H9 (cell line): Measurements from ENCODE around the gene PHAF1. TPM values are rescaled to one million over a fixed set of nuclear protein-coding genes. Genes with fewer than 3 reads are reported as not detected.

Source experiments
- DNase-seq: peaks from one replicate; pipeline ENCODE4 v3.0.0-alpha.2; 2017
- H2AFZ ChIP-seq: one replicate; pipeline ENCODE4 v1.6.1; 2013; ENCODE audit warnings: mild to moderate bottlenecking, low read length, control low read depth, moderate library complexity
- H2AK5ac ChIP-seq: 2 replicates; pipeline ENCODE4 v1.6.1; 2013; ENCODE audit warnings: low read length, control low read depth, mixed read lengths; ENCODE audit not compliant: insufficient read length
- H2BK120ac ChIP-seq: one replicate; pipeline ENCODE4 v1.6.1; 2013; ENCODE audit warnings: low read depth, mild to moderate bottlenecking, low read length, control low read depth, inconsistent platforms; ENCODE audit not compliant: poor library complexity, severe bottlenecking
- H2BK12ac ChIP-seq: 2 replicates; pipeline ENCODE4 v1.6.1; 2013; ENCODE audit warnings: low read length, control low read depth, mixed read lengths, low read depth; ENCODE audit not compliant: insufficient read length
- H2BK15ac ChIP-seq: 2 replicates; pipeline ENCODE4 v1.6.1; 2013; ENCODE audit warnings: low read depth, low read length, control low read depth
- H2BK20ac ChIP-seq: one replicate; pipeline ENCODE4 v1.6.1; 2013; ENCODE audit warnings: low read depth, mild to moderate bottlenecking, low read length, control low read depth, inconsistent platforms; ENCODE audit not compliant: poor library complexity, severe bottlenecking
- H2BK5ac ChIP-seq: 2 replicates; pipeline ENCODE4 v1.6.1; 2013; ENCODE audit warnings: low read length, control low read depth, mixed read lengths; ENCODE audit not compliant: insufficient read length
- H3K14ac ChIP-seq: 2 replicates; pipeline ENCODE4 v1.6.1; 2013; ENCODE audit warnings: low read length, control low read depth; ENCODE audit not compliant: insufficient read depth
- H3K18ac ChIP-seq: 2 replicates; pipeline ENCODE4 v1.6.1; 2013; ENCODE audit warnings: low read depth, mild to moderate bottlenecking, mixed read lengths, low read length, control low read depth; ENCODE audit not compliant: insufficient read length
- H3K23ac ChIP-seq: 2 replicates; pipeline ENCODE4 v1.6.1; 2013; ENCODE audit warnings: low read length, control low read depth, mixed read lengths, low read depth; ENCODE audit not compliant: insufficient read length
- H3K23me2 ChIP-seq: 2 replicates; pipeline ENCODE4 v1.6.1; 2013; ENCODE audit warnings: low read depth, mild to moderate bottlenecking, mixed read lengths, low read length, control low read depth; ENCODE audit not compliant: insufficient read length, poor library complexity, severe bottlenecking
- H3K27ac ChIP-seq: 2 replicates; pipeline ENCODE4 v1.5.1; 2013; ENCODE audit warnings: low read length, control low read depth, mixed read lengths, low read depth; ENCODE audit not compliant: insufficient read length
- H3K27me3 ChIP-seq: 2 replicates; pipeline ENCODE4 v1.6.1; 2013; ENCODE audit warnings: low read length, control low read depth, inconsistent platforms; ENCODE audit not compliant: insufficient read depth
- H3K4ac ChIP-seq: 2 replicates; pipeline ENCODE4 v1.6.1; 2013; ENCODE audit warnings: low read depth, mild to moderate bottlenecking, control low read depth, inconsistent platforms, low read length, moderate library complexity
- H3K4me1 ChIP-seq: 2 replicates; pipeline ENCODE4 v1.6.1; 2013; ENCODE audit warnings: low read length, control low read depth, inconsistent platforms; ENCODE audit not compliant: insufficient read depth
- H3K4me2 ChIP-seq: 2 replicates; pipeline ENCODE4 v1.6.1; 2013; ENCODE audit warnings: low read length, control low read depth, mixed read lengths; ENCODE audit not compliant: insufficient read length, insufficient read depth
- H3K56ac ChIP-seq: 2 replicates; pipeline ENCODE4 v1.6.1; 2013; ENCODE audit warnings: low read depth, mild to moderate bottlenecking, mixed read lengths, low read length, control low read depth; ENCODE audit not compliant: insufficient read length
- H3K79me1 ChIP-seq: 2 replicates; pipeline ENCODE4 v1.6.1; 2013; ENCODE audit warnings: low read depth, mild to moderate bottlenecking, moderate library complexity, low read length, control low read depth, inconsistent platforms; ENCODE audit not compliant: insufficient read depth, poor library complexity, severe bottlenecking
- H3K79me2 ChIP-seq: 2 replicates; pipeline ENCODE4 v1.6.1; 2013; ENCODE audit warnings: low read length, control low read depth, inconsistent platforms; ENCODE audit not compliant: insufficient read depth
- H3K9ac ChIP-seq: 2 replicates; pipeline ENCODE4 v1.6.1; 2013; ENCODE audit warnings: low read length, control low read depth, mixed read lengths; ENCODE audit not compliant: insufficient read length; ENCODE audit errors: extremely low read depth
- H3K9me3 ChIP-seq: one replicate; pipeline ENCODE4 v1.6.1; 2013; ENCODE audit warnings: low read depth, low read length, inconsistent platforms; ENCODE audit not compliant: control insufficient read depth
- H3T11ph ChIP-seq: one replicate; pipeline ENCODE4 v1.6.1; 2013; ENCODE audit warnings: mild to moderate bottlenecking, low read length, control low read depth, inconsistent platforms
- H4K20me1 ChIP-seq: one replicate; pipeline ENCODE4 v1.6.1; 2013; ENCODE audit not compliant: control insufficient read depth, insufficient read length, insufficient read depth
- H4K5ac ChIP-seq: 2 replicates; pipeline ENCODE4 v1.6.1; 2013; ENCODE audit warnings: low read depth, mild to moderate bottlenecking, mixed read lengths, low read length, control low read depth; ENCODE audit not compliant: insufficient read length
- H4K8ac ChIP-seq: replicated peaks from 2 replicates; pipeline ENCODE4 v1.6.1; 2013; ENCODE audit warnings: low read length, control low read depth, mixed read lengths, low read depth; ENCODE audit not compliant: insufficient read length
- H4K91ac ChIP-seq: 2 replicates; pipeline ENCODE4 v1.6.1; 2013; ENCODE audit warnings: low read depth, mild to moderate bottlenecking, moderate library complexity, mixed read lengths, low read length, control low read depth; ENCODE audit not compliant: insufficient read length
- H3K27ac Mint-ChIP-seq, 3 experiments: 2 replicates in 2 of 3; 3 replicates in 1 of 3; pipeline ENCODE4 v1.8.0; 2020 to 2021; ENCODE audit warnings: mixed read lengths in 3 of 3, mild to moderate bottlenecking in 1 of 3, moderate library complexity in 1 of 3
- H3K27me3 Mint-ChIP-seq: 2 replicates; pipeline ENCODE4 v1.8.0; 2021; ENCODE audit warnings: low read depth, mild to moderate bottlenecking, moderate library complexity, mixed read lengths
- H3K36me3 Mint-ChIP-seq, 3 experiments: 2 replicates in 2 of 3; 3 replicates in 1 of 3; pipeline ENCODE4 v1.8.0; 2020 to 2021; ENCODE audit warnings: low read depth in 3 of 3, mixed read lengths in 3 of 3; ENCODE audit not compliant: insufficient read depth in 1 of 3
- H3K4me1 Mint-ChIP-seq, 2 experiments: 2 replicates each; pipeline ENCODE4 v1.8.0; 2020; ENCODE audit warnings: mixed read lengths in 2 of 2
- H3K4me3 Mint-ChIP-seq, 2 experiments: 2 replicates in 1 of 2; 3 replicates in 1 of 2; pipeline ENCODE4 v1.8.0; 2020 to 2021; ENCODE audit warnings: mild to moderate bottlenecking in 2 of 2, mixed read lengths in 2 of 2, moderate library complexity in 1 of 2
- H3K9me3 Mint-ChIP-seq, 2 experiments: 2 replicates in 1 of 2; 3 replicates in 1 of 2; pipeline ENCODE4 v1.8.0; 2020; ENCODE audit warnings: mild to moderate bottlenecking in 2 of 2, mixed read lengths in 2 of 2, moderate library complexity in 1 of 2
- WGBS: extraction: QIAGEN DNeasy Blood & Tissue Kit; methylation state at CpG from one replicate; pipeline ENCODE4 v1.1.7; 2013; ENCODE audit warnings: missing lambda C conversion rate, low lambda C conversion rate, mixed read lengths; ENCODE audit not compliant: insufficient read length; ENCODE audit errors: extremely low coverage; 5-methylcytosine and 5-hydroxymethylcytosine counted together
- total RNA-seq: library from RNA; stranded (reverse); gene quantifications from 2 replicates; pipeline ENCODE4 v1.2.1, GENCODE V29; 2021
- TF ChIP-seq, protein P1 (sequence below): fragments of 200-600 bp; sonication (generic); conservative IDR thresholded peaks from 3 replicates; pipeline ENCODE4 v1.8.0; 2021; ENCODE audit warnings: antibody characterized with exemption, mild to moderate bottlenecking

Gene PHAF1
- total RNA-seq, 1 experiment from 2014 or later, result 18.8 TPM

DNA sequence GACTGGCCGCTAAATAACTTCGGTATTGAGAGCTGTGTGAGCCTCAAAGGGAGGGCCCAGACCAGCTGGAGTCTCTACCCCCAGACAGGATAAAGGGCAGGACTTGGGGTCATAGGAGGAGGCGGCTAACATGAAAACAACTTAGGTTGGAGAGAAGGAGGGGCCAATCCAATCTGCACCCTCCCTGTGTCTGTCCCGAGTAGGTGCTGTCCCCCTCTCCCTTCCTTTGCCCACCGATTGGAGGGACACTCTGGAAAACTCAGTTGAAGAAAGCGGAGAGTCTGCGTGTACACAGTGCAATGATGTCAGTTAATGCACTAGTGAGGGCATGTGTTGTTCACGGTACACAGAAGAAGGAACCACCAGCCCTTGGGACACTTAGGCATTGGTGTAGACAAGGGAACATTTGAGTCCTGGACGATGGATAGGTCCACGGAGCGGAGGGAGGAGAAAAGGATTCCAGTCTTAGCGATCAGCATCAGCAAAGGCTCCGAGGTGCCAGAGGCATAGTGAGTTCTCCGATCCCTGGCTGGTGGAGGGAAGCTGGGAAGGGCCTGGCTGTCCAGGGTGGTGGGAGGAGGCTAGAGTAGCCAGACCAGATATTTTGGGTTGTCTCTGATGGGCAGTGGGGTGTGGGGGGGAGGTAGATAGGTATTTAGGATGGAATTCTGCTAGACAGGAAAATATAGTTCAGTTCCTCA is 61.4 kb downstream of the PHAF1 start:
- peak overlapping the region in 1 of 3 experiments; percentile 52; a peak in 1 of 7 replicates for H3K27ac Mint-ChIP-seq
- H3K79me1 ChIP-seq, result no peaks in the 10 kb centered on the region
- no peak overlapping the region for H2BK20ac ChIP-seq
- no peak overlapping the region for H3K4ac ChIP-seq
- no peak overlapping the region for H3K18ac ChIP-seq
- H2BK15ac ChIP-seq, result no peak overlapping the region
- no peaks in the 10 kb centered on the region for H3K79me2 ChIP-seq
- H3K9ac ChIP-seq, result no peak overlapping the region
- peak overlapping the region; percentile 62 to 87 for H3K4me3 Mint-ChIP-seq
- no peak overlapping the region for H2AFZ ChIP-seq
- no peak overlapping the region for H3K27ac ChIP-seq
- peaks cover 0 to 3% of the 10 kb centered on the region in 2 experiments; a peak in 1 of 5 replicates for H3K9me3 Mint-ChIP-seq
- H3K4me1 Mint-ChIP-seq, result peaks cover 35 to 53% of the 10 kb centered on the region in 2 experiments
- H3K36me3 Mint-ChIP-seq, result peaks cover 0 to 2% (median 0%) of the 10 kb centered on the region in 3 experiments; a peak in 1 of 7 replicates
- H2BK12ac ChIP-seq, result no peak overlapping the region
- H3K4me1 ChIP-seq, result peaks cover 5% of the 10 kb centered on the region; the same call in 1 of the 2 replicates
- H3K56ac ChIP-seq, result no peak overlapping the region
- no peak overlapping the region for H4K91ac ChIP-seq
- H4K5ac ChIP-seq, result no peak overlapping the region
- H3K23me2 ChIP-seq, result peaks cover 16% of the 10 kb centered on the region
- H3K27me3 ChIP-seq, result peaks cover 63% of the 10 kb centered on the region
- peaks cover 86% of the 10 kb centered on the region for H3K27me3 Mint-ChIP-seq
- H2AK5ac ChIP-seq, result no peak overlapping the region
- H3K23ac ChIP-seq, result no peak overlapping the region
- TF ChIP-seq, protein P1, sequence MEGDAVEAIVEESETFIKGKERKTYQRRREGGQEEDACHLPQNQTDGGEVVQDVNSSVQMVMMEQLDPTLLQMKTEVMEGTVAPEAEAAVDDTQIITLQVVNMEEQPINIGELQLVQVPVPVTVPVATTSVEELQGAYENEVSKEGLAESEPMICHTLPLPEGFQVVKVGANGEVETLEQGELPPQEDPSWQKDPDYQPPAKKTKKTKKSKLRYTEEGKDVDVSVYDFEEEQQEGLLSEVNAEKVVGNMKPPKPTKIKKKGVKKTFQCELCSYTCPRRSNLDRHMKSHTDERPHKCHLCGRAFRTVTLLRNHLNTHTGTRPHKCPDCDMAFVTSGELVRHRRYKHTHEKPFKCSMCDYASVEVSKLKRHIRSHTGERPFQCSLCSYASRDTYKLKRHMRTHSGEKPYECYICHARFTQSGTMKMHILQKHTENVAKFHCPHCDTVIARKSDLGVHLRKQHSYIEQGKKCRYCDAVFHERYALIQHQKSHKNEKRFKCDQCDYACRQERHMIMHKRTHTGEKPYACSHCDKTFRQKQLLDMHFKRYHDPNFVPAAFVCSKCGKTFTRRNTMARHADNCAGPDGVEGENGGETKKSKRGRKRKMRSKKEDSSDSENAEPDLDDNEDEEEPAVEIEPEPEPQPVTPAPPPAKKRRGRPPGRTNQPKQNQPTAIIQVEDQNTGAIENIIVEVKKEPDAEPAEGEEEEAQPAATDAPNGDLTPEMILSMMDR, result no peak
- DNase-seq, result no peak
- H4K8ac ChIP-seq, result no peak overlapping the region
- H2BK120ac ChIP-seq, result no peak overlapping the region
- H3T11ph ChIP-seq, result no peak overlapping the region
- no peaks in the 10 kb centered on the region for H4K20me1 ChIP-seq
- H3K4me2 ChIP-seq, result peak overlapping the region; percentile 48
- H2BK5ac ChIP-seq, result no peak overlapping the region
- H3K14ac ChIP-seq, result no peak overlapping the region
- H3K9me3 ChIP-seq, result no peaks in the 10 kb centered on the region
- no CpG with 5 or more reads among the region's 14 CpGs for WGBS
